HEK293T (cell line): ENCODE results near the gene SHD.

ENCODE experiments used
- BHLHE40 ChIP-seq: fragments of 450-650 bp; IDR thresholded peaks from 2 replicates; pipeline ENCODE4 v1.6.1; 2016; ENCODE audit warnings: mild to moderate bottlenecking, moderate library complexity, borderline replicate concordance
- CTBP1 ChIP-seq: fragments of 450-650 bp; IDR thresholded peaks from 2 replicates; pipeline ENCODE4 v1.6.1; 2016; ENCODE audit warnings: borderline replicate concordance
- ELF4 ChIP-seq: fragments of 450-650 bp; IDR thresholded peaks from 2 replicates; pipeline ENCODE4 v1.6.1; 2017; ENCODE audit warnings: antibody characterized with exemption
- LEF1 ChIP-seq: fragments of 450-650 bp; IDR thresholded peaks from 2 replicates; pipeline ENCODE4 v1.6.1; 2017; ENCODE audit warnings: mild to moderate bottlenecking, borderline replicate concordance
- SUZ12 ChIP-seq: fragments of 450-650 bp; IDR thresholded peaks from 2 replicates; pipeline ENCODE4 v1.6.1; 2016; ENCODE audit warnings: mild to moderate bottlenecking
- ZNF384 ChIP-seq: fragments of 450-650 bp; IDR thresholded peaks from 2 replicates; pipeline ENCODE4 v1.6.1; 2016

GRCh38 chr19:4241824-4242430 lies 37.1 kb upstream of the SHD start:
- TF ChIP-seq SUZ12 (no peak), LEF1 (no peak), ZNF384 (no peak), BHLHE40 (no peak), ELF4 (no peak), CTBP1 (no peak)
